Activated B cell treated with CpG ODN at 0.5 μM for 24 hours (primary cell): ENCODE data around the gene FOXP1. TPM values are rescaled to one million over a fixed set of nuclear protein-coding genes. Genes with fewer than 3 reads are reported as not detected.

ENCODE experiments used
- ATAC-seq: fragments of 200-7000 bp; cut with Tn5 transposase; one replicate; pipeline ENCODE4 v1.10.0; 2021; ENCODE audit warnings: low read depth, mild to moderate bottlenecking, moderate library complexity
- CTCF ChIA-PET: fragments of 350-600 bp; sonication (Branson Sonifier 250); formaldehyde crosslinking; loops from one replicate; lab custom pipeline; 2021; ENCODE audit warnings: antibody characterized with exemption; lab: Charles Lee
- POLR2A ChIA-PET: fragments of 350-600 bp; sonication (Branson Sonifier 250); formaldehyde crosslinking; loops from one replicate; lab custom pipeline; 2021; ENCODE audit warnings: antibody characterized with exemption; lab: Charles Lee
- DNase-seq: peaks from one replicate; pipeline ENCODE4 v3.0.0; 2022
- H3K27ac Mint-ChIP-seq: one replicate; pipeline ENCODE4 v1.8.0; 2020; ENCODE audit warnings: mixed read lengths
- H3K27me3 Mint-ChIP-seq: one replicate; pipeline ENCODE4 v1.8.0; 2021; ENCODE audit warnings: mixed read lengths
- H3K36me3 Mint-ChIP-seq: one replicate; pipeline ENCODE4 v1.8.0; 2021; ENCODE audit warnings: low read depth, mixed read lengths
- H3K4me1 Mint-ChIP-seq: one replicate; pipeline ENCODE4 v1.8.0; 2021; ENCODE audit warnings: mixed read lengths
- H3K4me3 Mint-ChIP-seq: one replicate; pipeline ENCODE4 v1.8.0; 2020; ENCODE audit warnings: mild to moderate bottlenecking, mixed read lengths
- H3K9me3 Mint-ChIP-seq: one replicate; pipeline ENCODE4 v1.8.0; 2020; ENCODE audit warnings: mixed read lengths
- intact Hi-C: fragments of 100-400 bp; cut with micrococcal nuclease; formaldehyde crosslinking; loops from one replicate; pipeline ENCODE4 v1.15.1; 2024
- total RNA-seq: library from RNA; stranded (reverse); gene quantifications from 2 replicates; pipeline ENCODE4 v1.2.3, GENCODE V29; 2022
- TF ChIP-seq, protein P1 (sequence below): fragments of 200-600 bp; IDR thresholded peaks from one replicate; pipeline ENCODE4 v1.8.0; 2022; ENCODE audit warnings: antibody characterized with exemption, mild to moderate bottlenecking

The FOXP1 gene
- total RNA-seq, 1 donor from 2014 or later = 563 TPM

DNA sequence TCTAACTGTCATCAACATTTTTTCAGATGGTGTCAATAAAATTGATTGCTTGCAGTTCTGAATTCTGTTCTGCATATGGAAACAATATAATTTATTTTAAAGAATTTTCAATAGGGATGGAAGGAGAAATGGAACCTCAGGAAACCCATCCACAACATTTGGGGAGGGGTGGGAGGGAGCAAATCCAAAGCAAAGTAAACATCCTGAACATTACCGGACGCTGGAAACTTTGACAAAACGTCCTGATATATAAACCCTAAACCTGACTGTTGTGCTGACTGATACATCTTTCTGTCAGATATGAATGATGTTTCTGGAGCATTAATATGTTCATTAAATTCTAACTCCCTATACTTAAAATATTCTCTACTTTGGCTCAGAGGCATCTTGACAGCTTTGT lies 479.0 kb downstream of the FOXP1 start:
- no peak for ATAC-seq
- H3K36me3 Mint-ChIP-seq = peaks cover 86% of the 10 kb centered on the region
- no peaks in the 10 kb centered on the region for H3K9me3 Mint-ChIP-seq
- DNase-seq = no peak
- H3K27ac Mint-ChIP-seq = peak overlapping the region; percentile 71
- TF ChIP-seq, protein P1, sequence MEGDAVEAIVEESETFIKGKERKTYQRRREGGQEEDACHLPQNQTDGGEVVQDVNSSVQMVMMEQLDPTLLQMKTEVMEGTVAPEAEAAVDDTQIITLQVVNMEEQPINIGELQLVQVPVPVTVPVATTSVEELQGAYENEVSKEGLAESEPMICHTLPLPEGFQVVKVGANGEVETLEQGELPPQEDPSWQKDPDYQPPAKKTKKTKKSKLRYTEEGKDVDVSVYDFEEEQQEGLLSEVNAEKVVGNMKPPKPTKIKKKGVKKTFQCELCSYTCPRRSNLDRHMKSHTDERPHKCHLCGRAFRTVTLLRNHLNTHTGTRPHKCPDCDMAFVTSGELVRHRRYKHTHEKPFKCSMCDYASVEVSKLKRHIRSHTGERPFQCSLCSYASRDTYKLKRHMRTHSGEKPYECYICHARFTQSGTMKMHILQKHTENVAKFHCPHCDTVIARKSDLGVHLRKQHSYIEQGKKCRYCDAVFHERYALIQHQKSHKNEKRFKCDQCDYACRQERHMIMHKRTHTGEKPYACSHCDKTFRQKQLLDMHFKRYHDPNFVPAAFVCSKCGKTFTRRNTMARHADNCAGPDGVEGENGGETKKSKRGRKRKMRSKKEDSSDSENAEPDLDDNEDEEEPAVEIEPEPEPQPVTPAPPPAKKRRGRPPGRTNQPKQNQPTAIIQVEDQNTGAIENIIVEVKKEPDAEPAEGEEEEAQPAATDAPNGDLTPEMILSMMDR = no peak
- CTCF ChIA-PET = no interaction called here
- POLR2A ChIA-PET = interaction anchor here (0.9 to 34.8 kb wide), 2 partner anchors 10 to 35 kb away, joined by 3 to 785 read pairs; no protein-coding TSS in a partner anchor
- peaks cover 95% of the 10 kb centered on the region for H3K4me1 Mint-ChIP-seq
- no peak overlapping the region for H3K4me3 Mint-ChIP-seq
- intact Hi-C loops = no loop called here
- H3K27me3 Mint-ChIP-seq = no peaks in the 10 kb centered on the region

DNA sequence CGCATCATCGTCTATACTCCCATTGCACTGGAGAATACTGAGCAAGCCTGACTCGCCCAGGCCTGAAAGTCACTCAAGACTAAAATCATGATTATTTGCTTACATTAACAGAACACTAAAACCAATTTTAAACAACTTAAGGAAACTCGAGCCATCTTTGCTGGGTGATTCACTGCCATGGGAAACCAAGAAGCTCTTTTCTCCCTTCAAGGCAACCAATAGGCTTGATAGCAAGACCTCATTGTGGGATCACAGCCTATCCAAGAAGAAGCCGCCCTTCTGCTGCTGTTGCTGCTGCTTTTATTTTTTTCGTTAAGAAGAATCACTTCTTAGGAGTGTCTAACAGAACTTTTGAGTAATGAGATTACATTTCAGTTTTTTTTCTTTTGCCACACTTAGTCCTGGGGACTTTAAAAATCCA lies 479.4 kb downstream of the FOXP1 start:
- peaks cover 95% of the 10 kb centered on the region for H3K4me1 Mint-ChIP-seq
- peaks cover 86% of the 10 kb centered on the region for H3K36me3 Mint-ChIP-seq
- H3K27me3 Mint-ChIP-seq = no peaks in the 10 kb centered on the region
- H3K27ac Mint-ChIP-seq = peak overlapping the region; percentile 71
- POLR2A ChIA-PET = interaction anchor here (0.9 to 34.8 kb wide), 2 partner anchors 10 to 35 kb away, joined by 3 to 785 read pairs; no protein-coding TSS in a partner anchor
- intact Hi-C loops = no loop called here
- CTCF ChIA-PET = no interaction called here
- DNase-seq (no peak), ATAC-seq (no peak)
- H3K9me3 Mint-ChIP-seq = no peaks in the 10 kb centered on the region
- TF ChIP-seq, protein P1 = no peak
- no peak overlapping the region for H3K4me3 Mint-ChIP-seq

DNA sequence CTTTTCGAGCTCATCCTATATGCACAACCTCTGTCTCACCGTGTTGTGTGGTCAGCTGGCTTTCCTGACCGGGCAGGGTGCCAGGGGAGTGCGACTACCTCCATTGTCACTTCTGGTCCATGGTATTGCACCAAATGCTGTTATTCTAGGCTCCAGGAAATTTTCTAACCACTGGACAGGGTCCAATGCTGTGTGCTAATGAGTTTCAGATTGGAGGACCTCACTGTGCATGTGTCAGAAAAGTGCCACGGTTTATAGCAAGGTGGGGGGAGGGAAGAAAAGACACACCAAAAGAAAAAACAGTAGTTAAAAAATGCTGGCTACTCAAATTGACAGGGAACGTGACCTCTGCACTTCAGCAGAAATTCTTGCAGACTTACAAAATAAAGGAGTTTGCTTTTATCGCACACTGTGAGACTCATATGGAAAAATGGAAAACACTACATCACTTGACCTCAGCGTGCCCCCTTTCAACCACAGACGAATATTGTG lies 480.1 kb downstream of the FOXP1 start:
- H3K27me3 Mint-ChIP-seq = no peaks in the 10 kb centered on the region
- H3K36me3 Mint-ChIP-seq = peaks cover 81% of the 10 kb centered on the region
- peak overlapping the region; percentile 71 for H3K27ac Mint-ChIP-seq
- TF ChIP-seq, protein P1 = no peak
- no peak overlapping the region for H3K4me3 Mint-ChIP-seq
- ChIA-PET CTCF (interaction anchor here (0.7 kb wide), 1 partner anchor 11 kb away, joined by 3 read pairs; no protein-coding TSS in a partner anchor), POLR2A (interaction anchor here (0.6 to 34.8 kb wide), 5 partner anchors 12 to 453 kb away, joined by 4 to 785 read pairs (median 33); no protein-coding TSS in a partner anchor)
- no peak for ATAC-seq
- no peak for DNase-seq
- H3K4me1 Mint-ChIP-seq = peaks cover 94% of the 10 kb centered on the region
- intact Hi-C loops = no loop called here
- H3K9me3 Mint-ChIP-seq = no peaks in the 10 kb centered on the region

DNA sequence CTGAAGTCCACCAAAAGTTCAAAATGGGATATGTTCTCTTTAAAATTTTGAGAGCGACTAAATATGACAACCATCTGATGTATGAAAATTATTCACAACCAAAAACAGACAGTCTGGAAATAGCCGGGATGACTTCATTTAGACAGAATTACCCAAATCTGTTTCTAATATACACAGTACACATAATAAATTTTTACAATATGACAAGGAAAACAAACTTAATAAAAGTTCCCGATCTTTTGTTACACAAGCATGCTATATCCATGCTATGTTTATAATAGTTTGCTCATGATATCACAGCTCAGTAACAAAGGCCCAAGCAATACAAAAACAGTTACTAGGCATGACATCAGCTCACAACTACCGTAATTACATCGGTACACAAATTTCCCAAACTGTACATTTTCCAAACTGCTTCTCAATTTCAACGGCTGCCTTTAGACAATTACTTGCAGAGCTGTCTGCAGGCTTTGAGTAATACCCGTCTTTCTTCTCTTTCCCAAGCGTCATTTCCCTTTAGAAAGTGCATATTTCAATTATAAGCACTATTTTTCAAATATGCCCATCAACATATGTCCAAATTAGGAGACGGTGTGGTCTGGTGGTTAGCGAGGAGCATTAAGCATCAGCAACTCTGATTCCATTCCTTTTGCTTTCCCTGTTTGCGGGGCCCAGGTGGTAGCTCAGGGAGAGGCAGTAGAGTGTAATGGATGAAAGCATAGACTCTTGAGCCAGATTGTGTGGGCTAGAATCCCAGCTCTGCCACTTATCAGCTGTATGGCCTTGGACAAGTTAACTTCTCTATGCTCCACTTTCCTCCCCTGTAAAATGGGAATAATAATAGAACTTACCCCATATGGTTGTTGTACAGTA lies 481.2 kb downstream of the FOXP1 start:
- H3K27ac Mint-ChIP-seq = peak overlapping the region; percentile 85
- peak overlapping the region; percentile 57 for H3K4me3 Mint-ChIP-seq
- no peak for ATAC-seq
- H3K27me3 Mint-ChIP-seq = no peaks in the 10 kb centered on the region
- intact Hi-C loops = no loop called here
- H3K4me1 Mint-ChIP-seq = peaks cover 94% of the 10 kb centered on the region
- ChIA-PET CTCF (interaction anchor here (0.7 kb wide), 1 partner anchor 12 kb away, joined by 3 read pairs; no protein-coding TSS in a partner anchor), POLR2A (interaction anchor here (0.7 to 34.8 kb wide), 11 partner anchors 7 to 295 kb away, joined by 4 to 785 read pairs (median 7); no protein-coding TSS in a partner anchor)
- peaks cover 84% of the 10 kb centered on the region for H3K36me3 Mint-ChIP-seq
- H3K9me3 Mint-ChIP-seq = no peaks in the 10 kb centered on the region
- DNase-seq = no peak
- TF ChIP-seq, protein P1 = no peak

DNA sequence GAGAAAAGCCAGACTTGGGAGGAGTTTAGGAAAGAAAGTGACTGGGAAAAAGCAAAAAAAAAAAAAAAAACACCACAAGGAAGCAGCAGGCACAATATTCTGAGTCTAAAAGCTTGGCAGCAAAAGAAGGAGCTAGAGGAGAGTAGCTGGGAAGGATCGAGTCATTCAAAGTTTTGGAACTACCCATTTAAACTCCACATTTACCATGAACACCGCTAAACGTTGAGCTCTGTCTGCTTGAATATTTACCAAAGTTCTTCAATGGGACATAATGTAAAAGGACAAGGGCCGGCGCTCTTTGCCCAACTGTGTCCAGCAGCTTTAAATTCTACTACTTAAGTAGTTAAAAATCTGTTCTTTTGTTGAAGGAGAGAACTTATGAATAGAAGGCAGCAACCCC lies 481.9 kb downstream of the FOXP1 start:
- DNase-seq = no peak
- intact Hi-C loops = loop anchor here (2.0 kb wide), 1 partner anchor 15 kb away; no protein-coding TSS in a partner anchor
- ChIA-PET CTCF (no interaction called here), POLR2A (interaction anchor here (0.6 to 34.8 kb wide), 12 partner anchors 8 to 296 kb away, joined by 3 to 785 read pairs (median 7); no protein-coding TSS in a partner anchor)
- H3K27me3 Mint-ChIP-seq = no peaks in the 10 kb centered on the region
- no peak for ATAC-seq
- H3K4me3 Mint-ChIP-seq = peak overlapping the region; percentile 57
- peak overlapping the region; percentile 85 for H3K27ac Mint-ChIP-seq
- H3K36me3 Mint-ChIP-seq = peaks cover 87% of the 10 kb centered on the region
- H3K4me1 Mint-ChIP-seq = peaks cover 95% of the 10 kb centered on the region
- TF ChIP-seq, protein P1 = no peak
- H3K9me3 Mint-ChIP-seq = no peaks in the 10 kb centered on the region
